HepG2 (cell line): ENCODE data around the gene CMTM1. TPM values are rescaled to one million over a fixed set of nuclear protein-coding genes. Genes with fewer than 3 reads are reported as not detected.

Experiments
- THYN1 ChIP-seq: sonication (generic); formaldehyde crosslinking; IDR thresholded peaks from 2 replicates; pipeline ENCODE4 v1.8.1; 2023; ENCODE audit warnings: low read depth, mild to moderate bottlenecking, moderate library complexity, missing genetic modification reagents, borderline replicate concordance
- YEATS2 ChIP-seq: sonication (generic); formaldehyde crosslinking; IDR thresholded peaks from 2 replicates; pipeline ENCODE4 v1.4.0; 2020; ENCODE audit warnings: missing genetic modification reagents, borderline replicate concordance
- polyA plus RNA-seq, 8 experiments: library from polyadenylated mRNA; depleted of rRNA in 3 of 8; stranded (reverse) in 7 of 8; unstranded in 1 of 8; fragments of >200 nt; fragmentation: Illumina TruSeq in 4 of 8; extraction: Trizol in 4 of 8; gene quantifications; 2 replicates each; pipeline versions ENCODE4 v1.2.1 to v1.2.3, GENCODE V29; 2011 to 2016; ENCODE audit warnings: low read depth in 4 of 8, missing spikeins in 1 of 8, mixed read lengths in 1 of 8; ENCODE audit not compliant: insufficient read depth in 1 of 8
- total RNA-seq, 5 experiments: library from RNA; depleted of rRNA; stranded (reverse); fragments of >200 nt; fragmentation: Illumina TruSeq; extraction: Trizol; gene quantifications; 2 replicates each; pipeline ENCODE4 v1.2.3, GENCODE V29; 2016; ENCODE audit warnings: low read depth in 1 of 5
- TF ChIP-seq, protein P1 (sequence below): sonication (generic); formaldehyde crosslinking; IDR thresholded peaks from one replicate; pipeline ENCODE4 v1.5.1; 2020; ENCODE audit warnings: mild to moderate bottlenecking, missing genetic modification reagents; ENCODE audit errors: not compliant biosample characterization
- TF ChIP-seq, protein P2 (sequence below): sonication (generic); formaldehyde crosslinking; IDR thresholded peaks from 2 replicates; pipeline ENCODE4 v1.5.0; 2020; ENCODE audit warnings: mild to moderate bottlenecking, missing genetic modification reagents
- TF ChIP-seq, protein P3 (sequence below): IDR thresholded peaks from 2 replicates; pipeline ENCODE4 v1.6.1; 2016; ENCODE audit warnings: mild to moderate bottlenecking, missing biosample characterization, missing genetic modification reagents
- TF ChIP-seq, protein P4 (sequence below): sonication (generic); formaldehyde crosslinking; IDR thresholded peaks from 2 replicates; pipeline ENCODE4 v1.4.0; 2020; ENCODE audit warnings: missing genetic modification reagents
- TF ChIP-seq, protein P5 (sequence below): fragments of 450-650 bp; IDR thresholded peaks from 2 replicates; pipeline ENCODE4 v1.6.1; 2017; ENCODE audit warnings: mild to moderate bottlenecking

CMTM1 gene
- total and polyA plus RNA-seq, 2 of the 13 experiments (the other 11 are each of a cell fraction or from before 2014, with no cell fraction given), result 1.7 to 2.9 TPM

DNA sequence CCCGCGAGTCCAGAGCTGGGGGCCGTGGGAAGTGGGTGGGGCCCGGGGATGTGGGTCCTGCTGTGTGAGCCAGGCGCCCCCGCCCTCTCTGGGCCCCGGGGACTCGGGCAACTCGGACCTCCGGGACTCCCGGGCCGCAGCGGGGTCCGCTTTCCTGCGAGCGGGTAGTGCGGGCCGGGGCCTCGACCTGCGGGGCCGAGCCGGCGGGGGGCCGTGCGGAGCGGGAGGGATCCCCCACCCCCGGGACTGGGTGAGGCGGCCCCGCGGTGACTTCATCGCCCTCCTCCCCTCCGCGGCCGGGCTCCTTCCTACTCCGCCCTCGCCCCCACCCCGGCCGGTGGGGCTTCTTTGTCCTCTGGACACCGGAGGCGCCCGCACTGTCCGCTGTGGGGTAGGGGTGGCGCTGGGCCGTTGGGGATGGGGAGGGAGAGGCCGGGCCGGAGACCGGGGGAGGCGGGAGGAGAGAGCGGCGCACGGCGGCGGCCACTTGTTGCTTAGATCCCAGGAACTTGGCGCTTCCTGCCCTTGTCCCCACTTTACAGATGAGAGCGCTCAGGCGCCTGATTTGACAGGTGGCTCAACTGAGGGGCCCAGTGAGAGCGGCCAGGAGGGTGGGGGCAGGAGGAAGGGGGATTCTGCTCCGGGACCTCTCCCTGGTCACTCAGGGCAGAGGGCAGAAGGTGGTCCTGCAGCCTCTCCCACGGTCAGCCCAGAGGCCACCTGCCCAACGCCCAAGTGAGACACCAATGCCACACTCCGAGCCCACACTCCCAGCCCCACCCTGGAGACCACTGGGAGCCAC is 39.1 kb downstream of the CMTM1 start (continued):
- TF ChIP-seq, protein P1, sequence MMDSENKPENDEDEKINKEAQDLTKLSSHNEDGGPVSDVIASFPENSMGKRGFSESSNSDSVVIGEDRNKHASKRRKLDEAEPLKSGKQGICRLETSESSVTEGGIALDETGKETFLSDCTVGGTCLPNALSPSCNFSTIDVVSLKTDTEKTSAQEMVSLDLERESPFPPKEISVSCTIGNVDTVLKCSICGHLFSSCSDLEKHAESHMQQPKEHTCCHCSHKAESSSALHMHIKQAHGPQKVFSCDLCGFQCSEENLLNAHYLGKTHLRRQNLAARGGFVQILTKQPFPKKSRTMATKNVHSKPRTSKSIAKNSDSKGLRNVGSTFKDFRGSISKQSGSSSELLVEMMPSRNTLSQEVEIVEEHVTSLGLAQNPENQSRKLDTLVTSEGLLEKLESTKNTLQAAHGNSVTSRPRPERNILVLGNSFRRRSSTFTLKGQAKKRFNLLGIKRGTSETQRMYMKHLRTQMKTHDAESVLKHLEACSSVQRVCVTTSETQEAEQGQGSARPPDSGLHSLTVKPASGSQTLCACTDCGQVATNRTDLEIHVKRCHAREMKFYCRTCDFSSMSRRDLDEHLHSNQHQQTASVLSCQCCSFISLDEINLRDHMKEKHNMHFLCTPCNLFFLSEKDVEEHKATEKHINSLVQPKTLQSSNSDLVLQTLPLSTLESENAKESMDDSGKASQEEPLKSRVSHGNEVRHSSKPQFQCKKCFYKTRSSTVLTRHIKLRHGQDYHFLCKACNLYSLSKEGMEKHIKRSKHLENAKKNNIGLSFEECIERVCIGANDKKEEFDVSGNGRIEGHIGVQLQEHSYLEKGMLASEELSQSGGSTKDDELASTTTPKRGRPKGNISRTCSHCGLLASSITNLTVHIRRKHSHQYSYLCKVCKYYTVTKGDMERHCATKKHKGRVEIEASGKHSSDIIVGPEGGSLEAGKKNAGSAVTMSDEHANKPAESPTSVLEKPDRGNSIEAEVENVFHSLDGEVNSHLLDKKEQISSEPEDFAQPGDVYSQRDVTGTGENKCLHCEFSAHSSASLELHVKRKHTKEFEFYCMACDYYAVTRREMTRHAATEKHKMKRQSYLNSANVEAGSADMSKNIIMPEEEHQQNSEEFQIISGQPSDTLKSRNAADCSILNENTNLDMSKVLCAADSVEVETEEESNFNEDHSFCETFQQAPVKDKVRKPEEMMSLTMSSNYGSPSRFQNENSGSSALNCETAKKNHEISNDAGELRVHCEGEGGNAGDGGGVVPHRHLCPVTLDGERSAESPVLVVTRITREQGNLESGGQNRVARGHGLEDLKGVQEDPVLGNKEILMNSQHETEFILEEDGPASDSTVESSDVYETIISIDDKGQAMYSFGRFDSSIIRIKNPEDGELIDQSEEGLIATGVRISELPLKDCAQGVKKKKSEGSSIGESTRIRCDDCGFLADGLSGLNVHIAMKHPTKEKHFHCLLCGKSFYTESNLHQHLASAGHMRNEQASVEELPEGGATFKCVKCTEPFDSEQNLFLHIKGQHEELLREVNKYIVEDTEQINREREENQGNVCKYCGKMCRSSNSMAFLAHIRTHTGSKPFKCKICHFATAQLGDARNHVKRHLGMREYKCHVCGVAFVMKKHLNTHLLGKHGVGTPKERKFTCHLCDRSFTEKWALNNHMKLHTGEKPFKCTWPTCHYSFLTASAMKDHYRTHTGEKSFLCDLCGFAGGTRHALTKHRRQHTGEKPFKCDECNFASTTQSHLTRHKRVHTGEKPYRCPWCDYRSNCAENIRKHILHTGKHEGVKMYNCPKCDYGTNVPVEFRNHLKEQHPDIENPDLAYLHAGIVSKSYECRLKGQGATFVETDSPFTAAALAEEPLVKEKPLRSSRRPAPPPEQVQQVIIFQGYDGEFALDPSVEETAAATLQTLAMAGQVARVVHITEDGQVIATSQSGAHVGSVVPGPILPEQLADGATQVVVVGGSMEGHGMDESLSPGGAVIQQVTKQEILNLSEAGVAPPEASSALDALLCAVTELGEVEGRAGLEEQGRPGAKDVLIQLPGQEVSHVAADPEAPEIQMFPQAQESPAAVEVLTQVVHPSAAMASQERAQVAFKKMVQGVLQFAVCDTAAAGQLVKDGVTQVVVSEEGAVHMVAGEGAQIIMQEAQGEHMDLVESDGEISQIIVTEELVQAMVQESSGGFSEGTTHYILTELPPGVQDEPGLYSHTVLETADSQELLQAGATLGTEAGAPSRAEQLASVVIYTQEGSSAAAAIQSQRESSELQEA, result no peak
- TF ChIP-seq, protein P2, sequence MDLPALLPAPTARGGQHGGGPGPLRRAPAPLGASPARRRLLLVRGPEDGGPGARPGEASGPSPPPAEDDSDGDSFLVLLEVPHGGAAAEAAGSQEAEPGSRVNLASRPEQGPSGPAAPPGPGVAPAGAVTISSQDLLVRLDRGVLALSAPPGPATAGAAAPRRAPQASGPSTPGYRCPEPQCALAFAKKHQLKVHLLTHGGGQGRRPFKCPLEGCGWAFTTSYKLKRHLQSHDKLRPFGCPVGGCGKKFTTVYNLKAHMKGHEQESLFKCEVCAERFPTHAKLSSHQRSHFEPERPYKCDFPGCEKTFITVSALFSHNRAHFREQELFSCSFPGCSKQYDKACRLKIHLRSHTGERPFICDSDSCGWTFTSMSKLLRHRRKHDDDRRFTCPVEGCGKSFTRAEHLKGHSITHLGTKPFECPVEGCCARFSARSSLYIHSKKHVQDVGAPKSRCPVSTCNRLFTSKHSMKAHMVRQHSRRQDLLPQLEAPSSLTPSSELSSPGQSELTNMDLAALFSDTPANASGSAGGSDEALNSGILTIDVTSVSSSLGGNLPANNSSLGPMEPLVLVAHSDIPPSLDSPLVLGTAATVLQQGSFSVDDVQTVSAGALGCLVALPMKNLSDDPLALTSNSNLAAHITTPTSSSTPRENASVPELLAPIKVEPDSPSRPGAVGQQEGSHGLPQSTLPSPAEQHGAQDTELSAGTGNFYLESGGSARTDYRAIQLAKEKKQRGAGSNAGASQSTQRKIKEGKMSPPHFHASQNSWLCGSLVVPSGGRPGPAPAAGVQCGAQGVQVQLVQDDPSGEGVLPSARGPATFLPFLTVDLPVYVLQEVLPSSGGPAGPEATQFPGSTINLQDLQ, result no peak
- no peak for TF ChIP-seq THYN1 (CRISPR knock-in tag)
- TF ChIP-seq, protein P3, sequence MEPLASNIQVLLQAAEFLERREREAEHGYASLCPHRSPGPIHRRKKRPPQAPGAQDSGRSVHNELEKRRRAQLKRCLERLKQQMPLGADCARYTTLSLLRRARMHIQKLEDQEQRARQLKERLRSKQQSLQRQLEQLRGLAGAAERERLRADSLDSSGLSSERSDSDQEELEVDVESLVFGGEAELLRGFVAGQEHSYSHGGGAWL (CRISPR knock-in tag), result no peak
- TF ChIP-seq, protein P4, sequence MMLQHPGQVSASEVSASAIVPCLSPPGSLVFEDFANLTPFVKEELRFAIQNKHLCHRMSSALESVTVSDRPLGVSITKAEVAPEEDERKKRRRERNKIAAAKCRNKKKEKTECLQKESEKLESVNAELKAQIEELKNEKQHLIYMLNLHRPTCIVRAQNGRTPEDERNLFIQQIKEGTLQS (CRISPR knock-in tag), result no peak
- no peak for TF ChIP-seq YEATS2 (CRISPR knock-in tag)
- TF ChIP-seq, protein P5, sequence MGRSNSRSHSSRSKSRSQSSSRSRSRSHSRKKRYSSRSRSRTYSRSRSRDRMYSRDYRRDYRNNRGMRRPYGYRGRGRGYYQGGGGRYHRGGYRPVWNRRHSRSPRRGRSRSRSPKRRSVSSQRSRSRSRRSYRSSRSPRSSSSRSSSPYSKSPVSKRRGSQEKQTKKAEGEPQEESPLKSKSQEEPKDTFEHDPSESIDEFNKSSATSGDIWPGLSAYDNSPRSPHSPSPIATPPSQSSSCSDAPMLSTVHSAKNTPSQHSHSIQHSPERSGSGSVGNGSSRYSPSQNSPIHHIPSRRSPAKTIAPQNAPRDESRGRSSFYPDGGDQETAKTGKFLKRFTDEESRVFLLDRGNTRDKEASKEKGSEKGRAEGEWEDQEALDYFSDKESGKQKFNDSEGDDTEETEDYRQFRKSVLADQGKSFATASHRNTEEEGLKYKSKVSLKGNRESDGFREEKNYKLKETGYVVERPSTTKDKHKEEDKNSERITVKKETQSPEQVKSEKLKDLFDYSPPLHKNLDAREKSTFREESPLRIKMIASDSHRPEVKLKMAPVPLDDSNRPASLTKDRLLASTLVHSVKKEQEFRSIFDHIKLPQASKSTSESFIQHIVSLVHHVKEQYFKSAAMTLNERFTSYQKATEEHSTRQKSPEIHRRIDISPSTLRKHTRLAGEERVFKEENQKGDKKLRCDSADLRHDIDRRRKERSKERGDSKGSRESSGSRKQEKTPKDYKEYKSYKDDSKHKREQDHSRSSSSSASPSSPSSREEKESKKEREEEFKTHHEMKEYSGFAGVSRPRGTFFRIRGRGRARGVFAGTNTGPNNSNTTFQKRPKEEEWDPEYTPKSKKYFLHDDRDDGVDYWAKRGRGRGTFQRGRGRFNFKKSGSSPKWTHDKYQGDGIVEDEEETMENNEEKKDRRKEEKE, result no peak
